Non-pigmented ciliary epithelial cell (primary cell): ENCODE results near the gene APRT.
"Not testable (repeated sequence)": the region's sequence is repeated elsewhere in the genome, so short reads cannot be mapped to it uniquely, and the experiment has no call there.

Experiments used
- DNase-seq: peaks from one replicate; pipeline ENCODE4 v3.0.0-alpha.2; 2010; ENCODE audit warnings: low read depth

The APRT gene

DNA sequence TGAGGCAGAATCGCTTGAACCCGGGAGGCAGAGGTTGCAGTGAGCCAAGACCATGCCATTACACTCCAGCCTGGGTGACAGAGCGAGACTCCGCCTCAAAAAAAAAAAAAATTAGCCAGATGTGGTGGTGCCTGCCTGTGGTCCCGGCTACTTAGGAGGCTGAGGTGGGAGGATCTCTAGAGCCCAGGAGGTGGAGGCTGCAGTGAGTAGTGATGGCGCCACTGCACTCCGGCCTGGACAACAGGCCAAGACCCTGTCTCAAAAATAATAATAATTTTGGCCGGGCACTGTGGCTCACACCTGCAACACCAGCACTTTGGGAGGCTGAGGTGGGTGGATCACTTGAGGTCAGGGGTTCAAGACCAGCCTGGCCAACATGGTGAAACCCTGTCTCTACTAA lies 23.0 kb downstream of the APRT start:
- not testable (repeated sequence) for DNase-seq

DNA sequence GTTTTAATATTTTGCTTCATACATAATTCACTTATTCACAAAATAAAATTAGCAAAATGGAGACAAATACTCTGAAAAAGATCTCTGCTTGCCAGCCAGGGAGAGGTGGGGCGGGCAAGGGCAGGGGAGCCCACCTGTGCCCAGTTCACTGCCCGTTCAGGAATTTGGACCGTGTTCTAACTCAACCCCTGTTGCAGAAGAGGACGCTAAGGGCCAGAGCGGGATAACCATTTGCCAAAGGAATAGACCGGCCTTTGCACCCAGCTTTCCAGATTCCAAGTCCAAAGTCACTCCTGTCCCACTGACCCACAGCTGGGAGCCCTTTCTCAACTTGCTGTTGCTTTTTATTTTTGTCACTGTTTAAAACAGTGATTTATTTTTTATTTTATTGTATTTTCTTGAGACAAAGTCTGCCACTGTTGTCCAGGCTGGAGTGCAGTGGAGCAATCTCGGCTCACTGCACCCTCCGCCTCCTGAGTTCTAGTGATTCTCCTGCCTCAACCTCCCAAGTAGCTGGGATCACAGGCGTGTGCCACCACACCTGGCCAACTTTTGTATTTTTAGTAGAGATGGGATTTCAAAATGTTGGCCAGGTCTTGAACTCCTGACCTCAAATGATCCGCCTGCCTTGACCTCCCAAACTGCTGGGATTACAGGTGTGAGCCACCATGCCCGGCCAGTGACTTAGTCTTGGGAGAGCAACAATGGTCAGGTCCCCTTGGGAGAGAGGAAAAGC lies 24.0 kb downstream of the APRT start:
- DNase-seq: no peak

DNA sequence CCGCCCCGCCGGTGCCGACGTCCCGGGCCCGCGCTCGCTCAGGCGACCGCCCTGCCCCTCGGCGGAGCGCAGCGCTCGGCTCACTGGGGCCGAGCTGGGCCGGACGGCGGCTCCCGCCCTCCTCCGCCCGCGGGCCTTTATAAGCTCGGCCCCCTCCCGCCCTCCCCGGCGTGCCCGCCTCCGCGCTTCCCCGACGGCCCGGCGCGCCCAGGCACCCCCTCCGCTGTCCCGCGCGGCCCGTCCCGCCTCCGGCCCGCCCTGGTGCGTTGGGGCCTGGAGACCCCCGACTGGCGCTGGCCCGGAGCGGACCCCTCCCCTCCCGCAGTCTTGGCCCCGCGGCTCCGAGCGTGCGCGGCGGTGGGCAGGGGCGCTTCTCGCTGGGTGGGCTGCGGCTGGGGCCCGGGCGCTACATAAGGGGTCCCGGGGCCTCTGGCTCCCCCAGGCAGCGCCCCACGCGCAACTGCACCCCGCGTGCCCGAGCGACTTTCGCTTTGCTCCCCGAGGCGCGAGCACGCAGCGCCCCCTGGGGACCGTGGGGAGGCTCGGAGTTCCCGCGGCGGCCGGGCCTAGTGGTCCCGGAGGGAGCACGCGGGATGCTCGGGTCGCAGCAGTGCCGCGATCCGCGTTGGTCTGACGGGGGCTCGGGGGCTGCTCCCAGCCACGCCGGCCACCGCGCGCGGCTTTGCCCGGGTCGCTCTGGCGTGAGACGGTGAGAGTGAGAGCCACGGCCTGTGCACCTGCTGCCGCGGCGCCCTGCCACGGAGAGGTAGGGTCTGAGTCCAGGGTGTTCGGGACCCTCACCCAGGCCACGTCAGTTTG lies 26.4 kb downstream of the APRT start, which contains the start of gene PIEZO1:
Gene PIEZO1, minus strand, starts transcription at position 115 of the 819 bp plus-strand sequence. CDS start 256 bp downstream, outside the sequence.
- no peak for DNase-seq

DNA sequence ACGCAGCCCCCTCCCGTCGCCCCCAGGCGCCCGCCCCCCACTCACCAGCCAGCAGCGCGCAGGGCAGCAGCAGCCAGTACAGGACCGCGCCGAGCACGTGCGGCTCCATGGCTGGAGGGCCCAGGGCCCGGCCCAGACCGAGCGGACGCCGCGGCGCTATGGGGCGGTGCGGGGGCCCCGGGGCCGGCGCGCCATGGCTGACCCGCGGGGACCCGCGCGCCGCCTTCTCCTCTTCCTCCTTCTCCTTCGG lies 26.9 kb downstream of the APRT start:
- no peak for DNase-seq

DNA sequence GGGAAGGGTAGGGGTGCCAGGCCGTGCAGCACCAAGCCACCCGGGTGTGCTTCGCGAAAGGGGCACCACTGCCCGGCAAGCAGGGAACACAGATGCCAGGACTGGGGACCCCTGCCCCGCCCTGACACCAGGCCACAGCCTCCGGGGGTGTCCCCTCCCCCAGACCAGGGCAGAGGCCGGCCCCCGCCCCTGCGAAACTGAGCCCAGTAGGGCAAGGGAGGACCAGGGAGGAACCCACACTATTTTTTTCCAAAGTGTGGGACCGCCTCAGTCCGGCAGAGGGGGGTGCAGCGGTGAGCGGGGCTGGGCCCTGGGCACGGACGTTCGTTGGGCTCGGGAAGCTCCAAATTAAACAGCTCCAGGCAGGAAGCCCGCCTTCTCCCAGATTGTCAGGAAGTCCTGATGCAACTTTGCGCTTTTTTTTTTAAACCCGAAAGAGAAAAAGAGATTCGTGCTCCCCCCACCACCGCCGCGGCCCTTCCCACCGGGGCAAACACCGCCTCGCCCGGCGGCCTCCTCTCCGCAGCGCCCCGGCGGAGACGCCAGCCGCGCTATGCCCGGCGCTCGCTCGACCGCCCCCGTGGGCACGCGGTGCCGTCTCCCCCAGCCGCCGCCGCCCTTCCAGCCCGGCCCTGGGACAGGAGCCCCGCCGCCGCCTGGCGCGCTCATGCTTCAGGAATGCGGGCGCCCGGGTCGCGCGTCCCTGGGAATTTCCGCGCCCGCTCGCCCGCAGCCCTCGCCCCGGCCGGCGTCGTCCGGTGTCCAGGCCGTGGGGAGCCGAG lies 27.5 kb downstream of the APRT start:
- no peak for DNase-seq

GRCh38 chr16:88783391-88784073 lies 28.2 kb downstream of the APRT start:
- DNase-seq: no peak

DNA sequence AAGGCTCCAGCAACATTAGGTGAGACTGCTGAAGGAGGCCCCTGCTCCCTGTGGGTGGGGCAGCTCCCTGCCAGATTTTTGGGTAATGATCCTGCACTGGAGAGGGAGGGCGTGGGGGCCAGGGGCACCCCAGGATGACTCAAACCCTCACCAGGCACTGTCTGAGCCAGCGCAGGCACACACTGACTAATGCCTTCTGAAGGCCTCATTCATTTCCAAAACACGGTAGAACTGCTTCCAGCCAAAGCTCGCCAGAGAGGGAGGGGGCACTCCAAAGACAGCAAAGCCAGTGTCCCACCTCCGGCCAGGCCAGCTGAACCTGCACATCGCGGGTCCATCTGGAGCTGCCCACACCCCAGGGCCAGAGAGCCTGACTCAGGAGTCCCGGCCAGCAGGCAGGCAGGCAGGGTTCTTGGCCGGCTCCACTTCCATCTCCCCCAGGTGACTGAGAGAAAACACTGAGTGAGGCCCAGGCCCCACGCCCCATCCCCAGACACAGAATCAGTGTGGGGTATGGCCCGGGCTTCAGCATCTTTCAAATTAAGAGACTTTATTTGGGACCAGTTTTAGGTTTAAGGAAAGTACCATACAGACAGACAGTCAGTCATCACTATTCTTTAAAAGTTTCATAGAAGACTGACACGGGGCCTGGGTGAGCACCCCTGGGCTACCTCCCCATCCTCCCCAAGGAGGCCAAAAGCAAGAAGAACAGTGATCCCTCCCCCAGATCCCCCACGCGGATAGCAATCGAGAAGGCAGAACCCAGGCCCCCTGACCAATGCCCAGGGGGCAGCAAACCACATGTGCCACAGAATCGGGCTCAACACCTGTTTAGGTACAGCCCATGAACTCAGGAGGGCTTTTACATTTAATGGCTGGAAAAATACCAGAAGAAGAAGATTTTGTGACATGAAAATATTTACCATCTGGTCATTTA lies 29.0 kb downstream of the APRT start:
- no peak for DNase-seq

DNA sequence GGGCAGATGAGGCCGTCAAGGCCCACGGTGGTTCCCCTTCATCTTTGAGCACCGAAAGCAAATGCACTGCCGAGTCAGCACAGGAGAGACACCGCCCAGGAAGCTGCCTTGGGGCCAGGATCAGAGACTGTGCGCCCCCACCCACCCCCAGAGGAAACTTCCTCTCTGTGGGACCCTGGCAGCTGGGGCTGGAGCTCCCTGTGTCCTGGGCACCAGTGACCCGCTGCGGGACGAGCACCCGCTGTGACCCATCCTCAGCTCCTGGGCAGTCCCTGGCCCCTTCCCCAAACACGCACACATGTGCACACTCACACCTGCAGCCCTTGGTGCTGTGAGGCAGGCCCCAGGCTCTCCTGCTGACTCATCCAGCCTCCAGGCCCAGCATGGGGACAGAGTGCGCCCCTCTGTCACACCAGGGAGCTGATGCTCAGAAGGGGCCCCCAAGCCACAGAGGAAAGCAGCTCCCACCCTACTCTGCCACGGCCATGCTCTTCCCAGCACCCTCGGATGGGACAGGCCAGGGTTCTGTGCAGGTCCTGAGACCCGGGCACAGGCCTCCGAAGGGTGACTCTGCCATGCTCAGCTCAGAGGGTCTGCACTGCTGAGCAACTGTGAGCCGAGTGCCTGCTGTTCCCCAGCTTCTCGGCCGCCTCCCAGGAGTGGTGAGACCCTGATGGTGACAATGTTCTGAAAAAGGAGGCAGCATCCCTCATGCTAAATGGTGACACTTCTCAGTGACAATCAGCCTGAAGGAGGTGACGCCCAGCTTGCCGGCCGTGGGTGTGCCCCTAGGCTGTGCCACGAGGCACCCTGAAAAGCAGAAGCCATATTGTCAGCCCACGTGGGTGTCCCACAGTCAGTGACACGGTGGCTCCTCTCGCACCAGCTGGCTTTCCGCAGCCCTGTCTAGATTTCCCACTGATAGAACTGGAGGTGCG lies 30.3 kb downstream of the APRT start:
- DNase-seq: no peak

- DNase-seq: no peak
Observed at GRCh38 chr16:88780142-88781062, 31.3 kb downstream of the APRT start.

- DNase-seq: no peak
Observed at GRCh38 chr16:88779406-88780141, 32.2 kb downstream of the APRT start.

DNA sequence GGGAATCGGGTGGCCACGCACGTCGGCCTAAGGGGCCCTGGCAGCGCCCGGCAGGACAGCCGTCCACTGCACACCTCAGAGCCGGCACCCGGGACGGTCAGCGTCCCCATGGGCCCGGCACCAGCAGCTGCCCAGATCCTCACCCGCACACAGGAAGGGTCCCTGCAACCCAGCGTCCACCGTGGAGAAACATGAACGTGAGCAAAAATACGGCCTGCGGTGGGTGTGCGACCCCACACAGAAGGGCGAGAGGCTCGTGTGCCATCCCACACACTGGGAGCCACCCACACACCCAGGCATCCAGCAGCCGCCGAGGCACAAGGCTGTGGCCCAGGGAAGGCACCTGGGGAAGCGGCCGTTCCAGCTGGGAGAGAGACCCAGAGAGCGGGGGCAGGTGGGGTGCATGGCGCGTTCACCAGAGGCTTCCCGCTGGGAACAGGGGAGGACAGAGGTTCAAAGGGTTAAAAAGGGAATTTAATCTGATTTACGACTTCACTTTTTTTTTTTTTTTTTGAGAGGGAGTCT lies 33.1 kb downstream of the APRT start:
- DNase-seq: no peak

- no peak for DNase-seq
Observed at GRCh38 chr16:88778271-88778525, 33.5 kb downstream of the APRT start.

DNA sequence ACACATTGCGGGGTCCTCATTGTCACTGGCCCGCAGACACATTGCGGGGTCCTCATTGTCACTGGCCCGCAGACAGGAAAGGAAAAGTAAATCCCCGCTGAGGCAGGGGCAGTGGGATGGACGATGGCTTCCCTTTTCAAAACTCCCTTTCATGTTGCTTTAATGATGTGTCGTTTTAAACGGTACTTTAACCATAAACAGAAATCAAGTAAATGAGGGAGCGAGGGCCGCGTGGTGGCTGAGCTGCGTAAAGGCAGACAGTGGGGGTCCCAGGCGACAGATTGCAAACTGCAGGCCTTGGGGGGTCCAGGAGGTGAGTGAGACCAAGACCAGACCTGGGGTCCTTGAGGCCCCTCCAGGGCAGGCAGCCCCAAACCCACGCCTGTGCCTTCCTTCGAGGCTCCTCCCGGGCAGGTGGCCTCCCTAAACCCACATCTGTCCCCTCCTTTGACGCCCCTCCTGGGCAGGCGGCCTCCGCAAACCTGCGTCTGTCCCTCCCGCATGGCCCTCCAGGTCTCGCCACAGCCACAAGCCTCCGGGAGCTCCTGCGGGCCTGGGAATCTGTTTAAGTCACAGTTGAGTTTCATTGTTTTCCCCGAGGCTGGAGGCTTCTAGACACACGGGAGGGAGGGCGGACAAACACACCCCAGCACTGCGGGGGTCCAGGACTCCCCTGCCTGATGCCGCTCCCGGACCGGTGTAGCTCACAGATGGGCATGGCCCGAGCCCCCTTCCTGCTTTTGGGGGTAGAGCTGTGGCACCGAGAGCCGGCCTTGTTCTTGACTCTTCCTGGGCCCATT lies 34.1 kb downstream of the APRT start:
- no peak for DNase-seq

DNA sequence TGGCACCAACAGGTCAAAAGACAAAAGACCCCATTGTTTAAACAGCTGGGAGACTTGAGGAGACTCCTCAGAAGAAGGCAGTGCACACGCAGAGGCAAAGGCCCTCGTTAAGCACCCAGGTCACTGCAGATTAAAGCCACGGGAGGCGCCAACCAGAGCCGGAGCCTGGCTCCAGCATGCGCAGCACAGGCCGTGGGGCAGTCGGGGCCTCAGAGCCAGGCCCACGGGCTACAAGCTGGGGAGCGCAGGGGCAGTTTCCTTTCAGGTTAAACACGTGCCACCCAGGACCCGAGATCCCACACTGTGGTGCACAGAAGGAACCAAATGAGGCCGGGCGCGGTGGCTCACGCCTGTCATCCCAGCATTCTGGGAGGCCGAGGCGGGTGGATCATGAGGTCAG lies 35.9 kb downstream of the APRT start:
- DNase-seq: no peak

DNA sequence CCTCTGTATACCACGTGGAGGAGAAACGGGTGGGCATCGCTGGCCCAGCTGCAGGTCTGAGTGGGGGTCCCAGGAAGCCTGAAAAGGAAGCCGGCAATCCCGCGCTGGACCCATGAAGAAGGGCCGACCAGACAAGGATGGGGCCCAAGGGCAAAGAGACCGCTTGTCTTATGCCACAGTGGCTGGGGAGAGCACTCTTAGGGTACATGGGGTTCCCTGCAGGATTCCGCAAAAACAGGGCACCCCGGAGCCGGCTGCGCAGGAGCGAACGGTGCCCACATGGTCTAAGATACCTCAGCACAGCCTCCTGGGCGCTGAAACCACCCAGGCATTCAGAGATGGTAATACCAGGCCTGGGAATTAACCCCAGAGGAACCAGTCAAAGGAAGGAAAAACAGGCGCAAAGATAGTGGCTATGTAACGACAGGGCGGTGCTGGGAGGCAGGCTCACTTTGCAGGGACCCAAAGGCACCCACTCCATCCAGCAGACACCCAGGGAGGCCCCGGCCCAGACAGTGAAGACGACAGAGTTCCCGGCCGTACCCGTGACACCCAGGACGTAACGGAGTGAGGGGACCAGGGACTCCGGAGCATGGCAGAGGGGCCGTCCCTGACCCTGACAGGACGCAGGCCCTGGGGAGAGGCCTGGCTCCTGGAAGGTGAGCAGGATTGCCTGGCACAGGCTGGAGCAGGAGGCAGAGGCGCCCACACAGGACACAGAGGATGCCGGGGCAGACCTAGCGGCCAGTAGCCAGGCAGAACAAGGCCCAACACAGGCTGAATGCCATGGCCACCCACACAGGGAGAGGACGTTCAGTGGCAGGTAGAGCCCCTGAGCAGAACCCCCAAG lies 37.0 kb downstream of the APRT start:
- DNase-seq: no peak

DNA sequence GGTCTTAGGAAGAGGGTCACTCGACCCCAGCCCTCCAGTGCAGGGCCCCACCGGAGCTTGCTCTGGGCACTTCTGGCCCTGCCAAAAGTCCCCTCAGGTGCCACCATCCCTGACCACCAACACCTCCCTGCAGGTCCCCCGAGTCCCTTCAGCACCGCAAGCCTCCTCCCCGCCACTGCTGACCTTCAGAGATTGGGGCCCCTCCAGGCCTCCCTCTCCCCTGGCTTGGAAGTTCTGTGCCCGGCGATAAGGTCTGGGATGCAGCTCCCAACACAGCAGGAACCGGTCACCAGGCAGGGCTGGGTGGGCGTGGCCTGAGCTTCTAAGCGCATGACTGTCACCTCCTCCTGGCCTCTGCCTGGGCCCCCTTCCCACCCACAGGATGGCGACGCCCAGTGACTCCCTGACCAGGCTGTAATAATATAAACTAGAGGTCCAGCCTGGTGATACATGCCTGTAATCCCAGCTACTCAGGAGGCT lies 37.9 kb downstream of the APRT start:
- DNase-seq: no peak
